Uterus (tissue), 4 donors: Measurements from ENCODE around the gene SEC14L5. TPM values are rescaled to one million over a fixed set of nuclear protein-coding genes. Genes with fewer than 3 reads are reported as not detected.

Source experiments
- DNase-seq, 2 donors: peaks; one replicate each; pipeline ENCODE4 v3.0.0-alpha.2; 2019 to 2020
- H3K27ac ChIP-seq, 2 donors: fragments of 200-600 bp; sonication (generic); 1 replicate in 1 of 2; 2 replicates in 1 of 2; pipeline ENCODE4 v1.5.1; 2016 to 2018
- H3K27me3 ChIP-seq, 2 donors: fragments of 200-600 bp; sonication (generic); one replicate each; pipeline ENCODE4 v1.5.1; 2018 to 2019; ENCODE audit warnings: control low read depth in 1 of 2
- H3K36me3 ChIP-seq, 2 donors: fragments of 200-600 bp; sonication (generic); one replicate each; pipeline ENCODE4 v1.5.1; 2019; ENCODE audit warnings: control low read depth in 1 of 2
- H3K4me1 ChIP-seq, 2 donors: fragments of 200-600 bp; sonication (generic); one replicate each; pipeline ENCODE4 v1.5.1; 2018 to 2019; ENCODE audit warnings: control low read depth in 1 of 2
- H3K4me3 ChIP-seq, 2 donors: fragments of 200-600 bp; sonication (generic); 1 replicate in 1 of 2; 2 replicates in 1 of 2; pipeline ENCODE4 v1.5.1; 2018 to 2019; ENCODE audit warnings: mild to moderate bottlenecking in 1 of 2
- H3K9me3 ChIP-seq, 2 donors: fragments of 200-600 bp; sonication (generic); one replicate each; pipeline ENCODE4 v1.5.1; 2019; ENCODE audit warnings: control low read depth in 1 of 2
- POLR2A ChIP-seq, 2 donors: fragments of 450-650 bp; IDR thresholded peaks; one replicate each; pipeline ENCODE4 v1.6.1; 2016; ENCODE audit warnings: antibody characterized with exemption in 2 of 2, mild to moderate bottlenecking in 1 of 2, moderate library complexity in 1 of 2
- intact Hi-C: fragments of 100-400 bp; cut with DNase I; formaldehyde crosslinking; loops from one replicate; pipeline ENCODE4 v1.15.1; 2023; ENCODE audit warnings: low total_unique reads
- total RNA-seq, 4 donors: library from RNA; depleted of rRNA in 3 of 4; stranded (reverse); fragments of >200 nt in 3 of 4; gene quantifications; one replicate each; pipeline versions ENCODE4 v1.1.0 to v1.2.4, GENCODE V29; 2014 to 2023
- TF ChIP-seq, protein P1 (sequence below), 4 experiments: fragments of 200-600 bp in 2 of 4; fragments of 450-650 bp in 2 of 4; sonication (generic) in 2 of 4; IDR thresholded peaks; one replicate each; pipeline ENCODE4 v1.5.1; 2016 to 2019; ENCODE audit warnings: antibody characterized with exemption in 4 of 4, mild to moderate bottlenecking in 2 of 4, moderate library complexity in 1 of 4
- donor health status: DM: yes; HTN: yes; CAD: no.

SEC14L5 gene
- total RNA-seq, 4 donors from 2014 or later, result 0.28 to 2.0 TPM; not detected in 2

DNA sequence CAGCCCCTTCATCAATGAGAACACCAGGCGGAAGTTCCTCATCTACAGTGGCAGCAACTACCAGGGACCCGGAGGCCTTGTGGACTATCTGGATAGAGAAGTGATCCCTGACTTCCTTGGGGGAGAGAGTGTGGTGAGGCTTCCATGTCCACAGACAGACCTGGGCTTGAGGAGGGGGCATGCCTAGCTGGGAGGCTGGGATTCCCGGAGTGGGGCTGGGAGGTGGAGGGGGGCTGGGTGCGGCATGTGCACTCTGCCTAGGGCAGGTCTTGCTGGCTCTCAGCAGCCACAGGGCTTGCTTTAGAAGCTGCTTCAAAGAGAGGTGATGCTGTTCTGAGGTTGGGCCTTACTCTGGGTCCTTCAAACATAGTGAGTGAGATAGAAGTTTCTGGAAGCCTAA is 47.8 kb downstream of the SEC14L5 start:
- Histone ChIP-seq H3K4me3 (no peak overlapping the region), H3K27me3 (no peaks in the 10 kb centered on the region), H3K36me3 (no peaks in the 10 kb centered on the region), H3K9me3 (no peaks in the 10 kb centered on the region), H3K4me1 (no peaks in the 10 kb centered on the region), H3K27ac (no peak overlapping the region)
- DNase-seq, result no peak
- TF ChIP-seq, protein P1, sequence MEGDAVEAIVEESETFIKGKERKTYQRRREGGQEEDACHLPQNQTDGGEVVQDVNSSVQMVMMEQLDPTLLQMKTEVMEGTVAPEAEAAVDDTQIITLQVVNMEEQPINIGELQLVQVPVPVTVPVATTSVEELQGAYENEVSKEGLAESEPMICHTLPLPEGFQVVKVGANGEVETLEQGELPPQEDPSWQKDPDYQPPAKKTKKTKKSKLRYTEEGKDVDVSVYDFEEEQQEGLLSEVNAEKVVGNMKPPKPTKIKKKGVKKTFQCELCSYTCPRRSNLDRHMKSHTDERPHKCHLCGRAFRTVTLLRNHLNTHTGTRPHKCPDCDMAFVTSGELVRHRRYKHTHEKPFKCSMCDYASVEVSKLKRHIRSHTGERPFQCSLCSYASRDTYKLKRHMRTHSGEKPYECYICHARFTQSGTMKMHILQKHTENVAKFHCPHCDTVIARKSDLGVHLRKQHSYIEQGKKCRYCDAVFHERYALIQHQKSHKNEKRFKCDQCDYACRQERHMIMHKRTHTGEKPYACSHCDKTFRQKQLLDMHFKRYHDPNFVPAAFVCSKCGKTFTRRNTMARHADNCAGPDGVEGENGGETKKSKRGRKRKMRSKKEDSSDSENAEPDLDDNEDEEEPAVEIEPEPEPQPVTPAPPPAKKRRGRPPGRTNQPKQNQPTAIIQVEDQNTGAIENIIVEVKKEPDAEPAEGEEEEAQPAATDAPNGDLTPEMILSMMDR (IDR thresholded peaks at IDR 0.05), result no peak
- TF ChIP-seq POLR2A (IDR thresholded peaks at IDR 0.05), result no peak
- intact Hi-C loops, result no loop called here

DNA sequence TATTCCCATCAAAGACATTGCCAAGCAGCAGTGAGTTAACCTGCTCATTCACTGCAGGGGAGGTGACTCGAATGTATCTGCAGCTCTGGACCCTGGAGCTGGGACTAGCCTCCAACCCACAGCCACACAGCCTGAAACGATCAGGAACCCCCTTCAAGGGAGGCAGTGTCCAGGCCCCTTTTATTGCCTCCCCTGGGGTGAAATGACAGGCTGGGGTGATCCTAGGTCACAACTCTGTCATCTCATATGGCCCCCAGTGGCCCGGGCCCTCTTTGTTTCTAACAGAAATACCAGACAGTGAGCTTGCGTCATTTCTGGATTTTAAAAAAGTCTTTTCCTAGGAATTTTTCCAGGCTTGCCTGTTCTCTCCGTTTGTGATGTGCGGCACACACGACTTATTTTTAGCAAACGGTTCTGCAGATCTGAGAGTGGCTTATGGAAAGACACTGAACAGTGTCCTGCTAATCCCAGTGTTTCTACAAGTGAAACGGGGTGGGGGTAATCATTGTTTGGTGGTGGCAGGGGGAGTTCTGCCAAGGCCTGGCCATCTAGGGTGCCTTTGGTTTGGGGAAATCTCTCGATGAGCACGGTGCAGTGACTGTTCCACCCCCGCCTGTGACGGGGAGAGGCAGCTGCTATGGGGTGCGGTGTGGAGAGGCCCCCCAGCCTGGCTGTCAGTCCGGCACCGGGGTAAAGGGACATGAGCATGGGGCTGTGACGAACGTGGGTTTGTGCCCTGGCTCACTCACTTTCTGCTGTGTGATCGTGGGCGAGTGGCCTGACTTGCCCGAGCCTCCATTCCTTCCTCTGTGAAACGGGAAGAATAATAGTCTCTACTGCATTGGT is 48.4 kb downstream of the SEC14L5 start:
- intact Hi-C loops, result no loop called here
- DNase-seq, result no peak
- Histone ChIP-seq H3K9me3 (no peaks in the 10 kb centered on the region), H3K4me3 (no peak overlapping the region), H3K4me1 (no peaks in the 10 kb centered on the region), H3K27me3 (no peaks in the 10 kb centered on the region), H3K27ac (no peak overlapping the region), H3K36me3 (no peaks in the 10 kb centered on the region)
- TF ChIP-seq POLR2A (IDR thresholded peaks at IDR 0.05), result no peak
- TF ChIP-seq, protein P1 (IDR thresholded peaks at IDR 0.05), result no peak

DNA sequence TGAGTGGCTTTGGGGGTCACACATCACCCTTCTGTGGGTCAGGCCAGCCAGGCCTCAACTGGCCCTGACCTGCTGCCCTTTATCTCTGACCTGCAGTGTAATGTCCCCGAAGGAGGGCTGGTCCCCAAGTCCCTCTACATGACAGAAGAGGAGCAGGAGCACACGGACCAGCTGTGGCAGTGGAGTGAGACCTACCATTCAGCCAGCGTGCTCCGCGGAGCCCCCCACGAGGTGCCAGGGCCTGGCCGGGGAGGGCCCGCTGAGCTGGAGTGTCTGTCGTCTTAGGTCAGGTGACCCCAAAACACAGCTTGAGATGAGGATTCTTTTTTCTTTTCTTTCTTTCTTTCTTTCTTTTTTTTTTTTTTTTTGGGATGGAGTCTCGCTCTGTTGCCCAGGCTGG is 49.1 kb downstream of the SEC14L5 start:
- no peaks in the 10 kb centered on the region for H3K36me3 ChIP-seq
- H3K4me3 ChIP-seq, result no peak overlapping the region
- TF ChIP-seq, protein P1 (IDR thresholded peaks at IDR 0.05), result no peak
- TF ChIP-seq POLR2A (IDR thresholded peaks at IDR 0.05), result no peak
- no peak for DNase-seq
- H3K4me1 ChIP-seq, result no peaks in the 10 kb centered on the region
- H3K9me3 ChIP-seq, result no peaks in the 10 kb centered on the region
- intact Hi-C loops, result no loop called here
- no peaks in the 10 kb centered on the region for H3K27me3 ChIP-seq
- no peak overlapping the region for H3K27ac ChIP-seq

DNA sequence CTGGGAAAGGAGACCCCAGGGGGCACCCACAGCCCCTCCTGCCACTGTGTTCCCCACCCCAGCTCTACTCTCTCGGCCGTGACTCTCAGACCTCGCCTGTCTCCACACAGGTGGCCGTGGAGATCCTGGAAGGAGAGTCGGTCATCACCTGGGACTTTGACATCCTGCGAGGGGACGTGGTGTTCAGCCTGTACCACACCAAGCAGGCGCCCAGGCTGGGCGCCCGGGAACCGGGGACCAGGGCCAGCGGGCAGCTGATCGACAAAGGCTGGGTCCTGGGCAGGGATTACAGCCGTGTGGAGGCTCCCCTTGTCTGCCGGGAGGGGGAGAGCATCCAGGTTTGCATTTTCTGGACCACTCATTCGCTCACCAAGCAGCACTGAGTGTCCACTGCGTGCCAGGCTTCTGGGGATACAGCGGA is 50.2 kb downstream of the SEC14L5 start:
- Histone ChIP-seq H3K36me3 (no peaks in the 10 kb centered on the region), H3K27me3 (no peaks in the 10 kb centered on the region), H3K4me1 (no peaks in the 10 kb centered on the region), H3K4me3 (no peak overlapping the region), H3K9me3 (no peaks in the 10 kb centered on the region), H3K27ac (no peak overlapping the region)
- intact Hi-C loops, result no loop called here
- DNase-seq, result no peak
- TF ChIP-seq POLR2A (IDR thresholded peaks at IDR 0.05), result no peak
- TF ChIP-seq, protein P1 (IDR thresholded peaks at IDR 0.05), result no peak

DNA sequence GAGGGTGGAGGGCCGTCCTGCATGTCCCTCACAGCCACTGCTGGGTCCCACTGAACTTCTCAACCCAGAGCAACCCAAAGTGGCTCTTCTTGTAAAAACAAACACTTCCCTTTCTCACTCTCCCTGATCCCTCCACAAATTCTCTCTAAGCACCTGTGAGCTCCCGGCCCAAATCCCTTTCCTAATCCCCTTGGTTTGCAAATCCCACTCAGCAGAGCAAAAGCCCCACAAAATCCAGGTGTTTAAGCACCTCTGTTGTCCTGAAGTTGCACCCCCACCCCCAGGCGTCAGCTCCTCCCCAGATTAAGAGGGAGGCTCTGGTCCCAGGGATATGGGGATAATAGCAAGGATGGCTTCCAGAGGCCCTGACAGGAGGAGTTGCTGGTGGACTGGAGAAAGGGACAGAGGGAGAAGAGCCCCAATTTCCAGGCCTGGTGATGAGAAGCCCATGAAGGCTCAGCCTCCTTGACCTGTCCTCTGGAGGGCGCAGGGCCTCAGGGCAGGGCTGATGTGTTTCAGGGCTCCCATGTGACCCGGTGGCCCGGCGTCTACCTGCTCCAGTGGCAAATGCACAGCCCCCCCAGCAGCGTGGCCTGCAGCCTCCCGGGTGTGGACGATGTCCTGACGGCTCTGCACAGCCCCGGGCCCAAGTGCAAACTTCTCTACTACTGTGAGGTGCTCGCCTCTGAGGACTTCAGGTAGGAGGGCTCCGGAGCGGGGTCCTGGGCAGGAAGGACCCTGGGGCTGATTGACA is 52.6 kb downstream of the SEC14L5 start:
- Histone ChIP-seq H3K4me3 (no peak overlapping the region), H3K27ac (no peak overlapping the region), H3K9me3 (no peaks in the 10 kb centered on the region), H3K4me1 (no peaks in the 10 kb centered on the region), H3K27me3 (no peaks in the 10 kb centered on the region), H3K36me3 (no peaks in the 10 kb centered on the region)
- intact Hi-C loops, result no loop called here
- DNase-seq, result no peak
- TF ChIP-seq, protein P1 (IDR thresholded peaks at IDR 0.05), result no peak
- TF ChIP-seq POLR2A (IDR thresholded peaks at IDR 0.05), result no peak
